Activated naive CD8-positive, alpha-beta T cell treated with anti-CD3 and anti-CD28 coated beads, Interleukin-2, amount 10 ng/mL, durations not matched to agents 7 days and 5 days (primary cell): ENCODE data around the gene CD44. TPM values are rescaled to one million over a fixed set of nuclear protein-coding genes. Genes with fewer than 3 reads are reported as not detected.
"Not testable (repeated sequence)": the region's sequence is repeated elsewhere in the genome, so short reads cannot be mapped to it uniquely, and the experiment has no call there.

Experiments
- ATAC-seq: fragments of 150-1000 bp; cut with Tn5 transposase; one replicate; pipeline ENCODE4 v1.10.0; 2021; ENCODE audit warnings: low read depth, moderate library complexity
- POLR2A ChIA-PET: fragments of 350-600 bp; sonication (Branson Sonifier 250); formaldehyde crosslinking; loops from one replicate; lab custom pipeline; 2021; ENCODE audit warnings: antibody characterized with exemption; lab: Charles Lee
- DNase-seq: peaks from one replicate; pipeline ENCODE4 v3.0.0; 2021
- H3K27ac Mint-ChIP-seq: one replicate; pipeline ENCODE4 v1.8.0; 2022; ENCODE audit warnings: mild to moderate bottlenecking, mixed read lengths
- H3K27me3 Mint-ChIP-seq: one replicate; pipeline ENCODE4 v1.8.0; 2022; ENCODE audit warnings: mild to moderate bottlenecking, moderate library complexity, mixed read lengths
- H3K36me3 Mint-ChIP-seq: one replicate; pipeline ENCODE4 v1.8.0; 2021; ENCODE audit warnings: mild to moderate bottlenecking, mixed read lengths
- H3K4me1 Mint-ChIP-seq: one replicate; pipeline ENCODE4 v1.8.0; 2021; ENCODE audit warnings: mixed read lengths
- H3K4me3 Mint-ChIP-seq: one replicate; pipeline ENCODE4 v1.8.0; 2022; ENCODE audit warnings: mild to moderate bottlenecking, moderate library complexity, mixed read lengths
- H3K9me3 Mint-ChIP-seq: one replicate; pipeline ENCODE4 v1.8.0; 2021; ENCODE audit warnings: mixed read lengths
- total RNA-seq, 2 experiments: library from RNA; stranded (reverse); gene quantifications; one replicate each; pipeline ENCODE4 v1.2.3, GENCODE V29; 2021

Gene CD44
- total RNA-seq: 100 to 1,000 TPM; 551 to 555 TPM

- DNase-seq (peak; percentile 70), ATAC-seq (peak; percentile 69)
- Mint-ChIP-seq H3K36me3 (peaks cover 12% of the 10 kb centered on the region), H3K27ac (peak within 1 kb of the TSS; percentile 84), H3K27me3 (no peaks in the 10 kb centered on the region), H3K4me3 (peak within 1 kb of the TSS; percentile 93), H3K4me1 (peaks cover 47% of the 10 kb centered on the region), H3K9me3 (no peaks in the 10 kb centered on the region)
- POLR2A ChIA-PET: interaction anchor here (0.8 to 5.0 kb wide), 27 partner anchors 9 to 217 kb away, joined by 3 to 87 read pairs (median 6); no protein-coding TSS in a partner anchor
Measured at GRCh38 chr11:35138943-35139721, at the start of gene CD44. Gene CD44, plus strand, starts transcription at chr11:35139171. Its CDS starts 133 bp downstream, at chr11:35139304.

DNA sequence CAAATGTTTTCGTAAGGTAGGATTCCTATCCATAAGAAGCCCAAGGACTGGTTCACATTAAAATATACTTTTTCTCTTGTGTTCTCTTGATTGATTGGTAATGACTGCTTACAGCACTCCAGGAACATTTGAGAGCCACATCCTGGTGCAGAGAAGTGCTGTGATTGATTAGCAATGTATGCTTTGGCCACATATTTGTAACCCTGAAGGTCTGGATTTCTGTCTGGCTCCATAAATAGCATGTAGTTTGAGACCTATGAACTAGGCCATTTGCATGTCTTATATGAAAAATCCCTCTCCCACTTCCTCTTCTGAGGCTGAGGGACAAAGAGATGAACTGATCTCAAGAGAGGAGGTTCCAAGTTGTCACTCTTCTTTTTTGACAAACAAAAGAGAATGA lies 49.3 kb upstream of the CD44 start:
- peaks cover 18% of the 10 kb centered on the region for H3K9me3 Mint-ChIP-seq
- ATAC-seq (no peak), DNase-seq (no peak)
- POLR2A ChIA-PET: no interaction called here
- H3K4me1 Mint-ChIP-seq: peaks cover 30% of the 10 kb centered on the region
- H3K27me3 Mint-ChIP-seq: peaks cover 3% of the 10 kb centered on the region
- no peak overlapping the region for H3K4me3 Mint-ChIP-seq
- peaks cover 20% of the 10 kb centered on the region for H3K36me3 Mint-ChIP-seq
- H3K27ac Mint-ChIP-seq: no peak overlapping the region

DNA sequence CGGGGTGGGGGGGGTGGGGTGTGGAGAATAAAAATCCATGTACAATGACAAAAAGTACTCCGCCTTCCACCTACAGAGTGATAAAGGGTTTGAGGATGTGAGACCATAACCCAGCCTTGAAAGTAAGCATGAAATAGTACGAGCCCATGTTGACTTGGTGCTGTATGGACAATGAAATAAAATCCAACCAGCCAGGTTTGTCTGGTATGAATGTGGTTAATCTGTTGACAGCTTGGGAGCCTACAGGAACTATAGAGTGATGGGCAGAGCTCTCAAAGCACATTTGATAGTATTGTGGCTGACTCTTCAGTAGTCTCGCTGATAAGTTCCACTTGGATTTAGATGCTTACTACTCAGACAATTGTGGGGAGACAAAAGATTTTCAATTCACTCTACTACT lies 48.8 kb upstream of the CD44 start:
- DNase-seq (no peak), ATAC-seq (no peak)
- H3K36me3 Mint-ChIP-seq: peaks cover 25% of the 10 kb centered on the region
- peaks cover 3% of the 10 kb centered on the region for H3K27me3 Mint-ChIP-seq
- POLR2A ChIA-PET: no interaction called here
- no peak overlapping the region for H3K4me3 Mint-ChIP-seq
- no peak overlapping the region for H3K27ac Mint-ChIP-seq
- peaks cover 26% of the 10 kb centered on the region for H3K4me1 Mint-ChIP-seq
- peaks cover 18% of the 10 kb centered on the region for H3K9me3 Mint-ChIP-seq

GRCh38 chr11:35090991-35091390 lies 48.0 kb upstream of the CD44 start:
- Mint-ChIP-seq H3K4me1 (peaks cover 28% of the 10 kb centered on the region), H3K36me3 (peaks cover 28% of the 10 kb centered on the region), H3K9me3 (peaks cover 18% of the 10 kb centered on the region)
- H3K27me3 Mint-ChIP-seq, H3K4me3 Mint-ChIP-seq, DNase-seq, ATAC-seq, H3K27ac Mint-ChIP-seq, POLR2A ChIA-PET: not testable (repeated sequence)

- H3K36me3 Mint-ChIP-seq: peaks cover 22% of the 10 kb centered on the region
- H3K4me3 Mint-ChIP-seq: no peak overlapping the region
- H3K4me1 Mint-ChIP-seq: peaks cover 10% of the 10 kb centered on the region
- no peak for ATAC-seq
- POLR2A ChIA-PET: no interaction called here
- peaks cover 3% of the 10 kb centered on the region for H3K27me3 Mint-ChIP-seq
- DNase-seq: no peak
- H3K9me3 Mint-ChIP-seq: peaks cover 13% of the 10 kb centered on the region
- H3K27ac Mint-ChIP-seq: no peak overlapping the region
Measured at GRCh38 chr11:35096723-35097122, 42.2 kb upstream of the CD44 start.

DNA sequence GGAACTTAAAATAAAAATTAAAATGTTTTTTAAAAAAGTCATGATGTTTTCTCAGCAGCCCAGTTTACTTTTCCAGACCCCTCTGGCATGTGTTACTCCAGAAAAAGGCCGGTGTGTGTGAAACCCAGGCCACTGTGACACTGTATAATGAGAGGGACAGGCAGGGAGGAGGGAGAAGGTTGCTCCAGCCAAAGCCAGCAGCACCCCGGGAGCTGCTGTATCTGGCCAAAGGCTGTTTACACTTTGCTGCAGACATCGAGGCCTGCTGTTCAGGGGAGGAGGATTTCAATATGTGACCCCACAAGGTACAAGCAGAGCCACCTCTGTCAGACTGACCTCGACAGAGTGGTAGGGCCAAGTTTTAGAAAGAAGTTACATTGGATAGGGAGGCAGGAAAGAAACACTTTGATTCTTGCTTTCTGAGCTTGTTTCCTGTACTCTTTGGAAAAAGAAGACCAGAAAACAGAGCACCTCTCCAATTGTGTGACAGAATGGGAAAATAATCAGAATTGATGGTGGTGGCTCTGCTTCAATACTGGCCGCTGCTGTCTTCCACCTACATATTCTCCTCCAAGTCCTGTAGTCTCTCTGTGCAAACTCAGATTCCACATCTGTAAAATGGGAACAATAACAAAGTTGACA lies 41.0 kb upstream of the CD44 start:
- no peak for ATAC-seq
- DNase-seq: no peak
- peaks cover 10% of the 10 kb centered on the region for H3K4me1 Mint-ChIP-seq
- no peak overlapping the region for H3K4me3 Mint-ChIP-seq
- H3K9me3 Mint-ChIP-seq: peaks cover 6% of the 10 kb centered on the region
- POLR2A ChIA-PET: no interaction called here
- no peak overlapping the region for H3K27ac Mint-ChIP-seq
- H3K36me3 Mint-ChIP-seq: peaks cover 23% of the 10 kb centered on the region
- H3K27me3 Mint-ChIP-seq: no peaks in the 10 kb centered on the region

DNA sequence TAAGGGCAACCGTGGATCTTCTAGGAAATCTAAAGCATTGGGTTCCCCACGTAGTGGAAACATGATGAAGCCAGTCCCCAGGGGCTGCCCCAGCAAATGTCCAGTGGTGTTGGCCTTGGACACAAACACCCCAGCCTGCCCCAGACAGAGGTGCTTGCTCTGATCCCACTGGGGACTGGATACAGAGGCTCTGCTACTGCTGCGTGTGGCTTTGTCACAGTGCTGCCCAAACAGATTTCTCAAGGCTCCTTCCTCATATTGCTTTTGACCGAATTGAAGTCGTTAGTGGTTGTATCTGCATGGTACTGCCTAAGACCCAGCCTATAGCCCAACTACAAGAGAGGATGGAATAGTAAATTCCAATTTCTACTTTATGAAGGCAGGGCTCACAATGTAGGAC lies 40.1 kb upstream of the CD44 start:
- POLR2A ChIA-PET: no interaction called here
- Mint-ChIP-seq H3K4me1 (peaks cover 10% of the 10 kb centered on the region), H3K4me3 (no peak overlapping the region), H3K27ac (no peak overlapping the region), H3K36me3 (peaks cover 17% of the 10 kb centered on the region), H3K27me3 (no peaks in the 10 kb centered on the region), H3K9me3 (peaks cover 2% of the 10 kb centered on the region)
- DNase-seq (no peak), ATAC-seq (no peak)

DNA sequence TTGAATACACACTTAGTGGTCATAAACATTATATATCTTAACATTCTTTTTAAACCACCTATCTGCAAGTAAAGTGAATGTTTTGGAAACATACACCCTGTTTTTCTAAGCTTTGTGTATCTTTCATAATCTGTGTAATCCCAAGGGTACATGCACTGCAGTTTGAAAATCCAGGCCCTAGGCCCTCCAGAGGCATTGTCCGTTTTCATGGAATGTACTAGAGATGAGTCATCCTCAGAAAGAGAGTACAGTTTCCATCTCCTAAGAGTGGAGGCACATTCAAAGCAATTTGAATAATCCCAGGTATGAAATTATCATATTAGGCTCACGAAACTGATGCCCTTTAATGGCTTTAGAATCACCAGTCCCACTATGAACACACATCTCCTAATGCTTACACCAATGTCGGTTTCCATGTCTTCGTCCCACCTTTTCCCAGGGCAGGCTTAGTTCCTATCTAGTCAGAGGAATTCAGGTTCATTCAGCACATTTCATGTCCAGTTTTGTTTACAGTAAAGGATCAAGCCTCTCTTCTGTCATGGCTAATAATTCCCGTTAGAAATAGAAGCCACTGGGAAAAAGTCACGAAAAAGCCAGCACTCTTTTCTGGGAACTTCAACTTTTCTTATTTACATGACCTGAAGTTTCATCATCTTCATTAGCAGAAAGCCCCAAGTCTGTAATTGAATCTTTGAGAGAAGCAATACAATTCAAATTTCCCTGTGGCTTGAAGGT lies 39.5 kb upstream of the CD44 start:
- ATAC-seq (no peak), DNase-seq (no peak)
- Mint-ChIP-seq H3K4me3 (no peak overlapping the region), H3K36me3 (peaks cover 14% of the 10 kb centered on the region), H3K4me1 (peaks cover 10% of the 10 kb centered on the region), H3K9me3 (peaks cover 4% of the 10 kb centered on the region), H3K27me3 (no peaks in the 10 kb centered on the region), H3K27ac (no peak overlapping the region)
- POLR2A ChIA-PET: no interaction called here

DNA sequence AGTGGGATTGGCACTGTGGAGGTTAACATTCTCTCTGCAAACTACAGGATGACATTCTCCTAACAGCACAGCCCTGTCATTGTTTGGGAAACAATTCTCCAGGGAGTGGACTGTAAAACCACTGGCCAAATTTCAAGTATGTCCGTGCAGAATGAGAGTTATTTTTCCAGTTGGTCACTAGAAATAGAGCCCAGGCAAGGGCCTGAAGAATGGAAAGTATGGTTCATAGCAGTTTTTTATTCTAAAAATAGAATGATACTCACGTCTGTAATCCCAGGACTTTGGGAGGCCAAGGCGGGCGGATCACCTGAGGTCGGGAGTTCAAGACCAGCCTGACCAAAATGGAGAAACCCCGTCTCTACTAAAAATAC lies 39.0 kb upstream of the CD44 start:
- POLR2A ChIA-PET: no interaction called here
- ATAC-seq: no peak
- Mint-ChIP-seq H3K9me3 (peaks cover 4% of the 10 kb centered on the region), H3K36me3 (peaks cover 10% of the 10 kb centered on the region), H3K4me3 (no peak overlapping the region), H3K27ac (no peak overlapping the region), H3K4me1 (peaks cover 10% of the 10 kb centered on the region), H3K27me3 (no peaks in the 10 kb centered on the region)
- no peak for DNase-seq

DNA sequence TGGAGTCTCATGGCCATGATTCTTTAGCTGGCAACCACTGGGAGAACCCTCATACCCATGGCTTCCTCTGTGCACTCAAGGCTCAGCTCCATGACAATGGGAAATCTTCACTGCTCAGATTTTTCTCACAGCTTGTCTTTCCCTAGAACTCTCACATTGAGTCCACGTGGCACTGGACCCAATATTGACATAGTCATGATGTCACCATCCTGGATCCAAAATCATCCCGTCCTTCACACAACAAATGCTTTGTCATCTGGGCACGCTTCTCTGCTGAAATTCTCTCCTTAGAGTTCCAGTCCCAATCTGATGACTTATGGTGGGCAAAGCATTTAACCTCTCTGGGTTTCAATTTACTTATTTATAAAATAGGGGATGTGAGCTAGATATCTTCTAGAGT lies 37.7 kb upstream of the CD44 start:
- POLR2A ChIA-PET: interaction anchor here (0.9 kb wide), 1 partner anchor 10 kb away, joined by 3 read pairs; no protein-coding TSS in a partner anchor
- peaks cover 3% of the 10 kb centered on the region for H3K27me3 Mint-ChIP-seq

GRCh38 chr11:35102267-35102666 lies 36.7 kb upstream of the CD44 start:
- ATAC-seq: no peak
- Mint-ChIP-seq H3K36me3 (peaks cover 5% of the 10 kb centered on the region), H3K27me3 (peaks cover 3% of the 10 kb centered on the region), H3K4me3 (no peak overlapping the region), H3K4me1 (peaks cover 16% of the 10 kb centered on the region), H3K27ac (no peak overlapping the region), H3K9me3 (peaks cover 1% of the 10 kb centered on the region)
- POLR2A ChIA-PET: no interaction called here
- DNase-seq: no peak

More for the DNA sequence above, 37.7 kb upstream of the CD44 start:
- peaks cover 7% of the 10 kb centered on the region for H3K4me1 Mint-ChIP-seq
- no peak overlapping the region for H3K4me3 Mint-ChIP-seq
- no peak overlapping the region for H3K27ac Mint-ChIP-seq
- peaks cover 5% of the 10 kb centered on the region for H3K36me3 Mint-ChIP-seq
- peaks cover 4% of the 10 kb centered on the region for H3K9me3 Mint-ChIP-seq
- DNase-seq (no peak), ATAC-seq (no peak)

- H3K4me3 Mint-ChIP-seq: no peak overlapping the region
- ATAC-seq (no peak), DNase-seq (no peak)
- H3K36me3 Mint-ChIP-seq: peaks cover 6% of the 10 kb centered on the region
- POLR2A ChIA-PET: no interaction called here
- H3K27ac Mint-ChIP-seq: no peak overlapping the region
- peaks cover 3% of the 10 kb centered on the region for H3K27me3 Mint-ChIP-seq
- peaks cover 23% of the 10 kb centered on the region for H3K4me1 Mint-ChIP-seq
- H3K9me3 Mint-ChIP-seq: peaks cover 2% of the 10 kb centered on the region
Measured at GRCh38 chr11:35103366-35104208, 35.4 kb upstream of the CD44 start.

DNA sequence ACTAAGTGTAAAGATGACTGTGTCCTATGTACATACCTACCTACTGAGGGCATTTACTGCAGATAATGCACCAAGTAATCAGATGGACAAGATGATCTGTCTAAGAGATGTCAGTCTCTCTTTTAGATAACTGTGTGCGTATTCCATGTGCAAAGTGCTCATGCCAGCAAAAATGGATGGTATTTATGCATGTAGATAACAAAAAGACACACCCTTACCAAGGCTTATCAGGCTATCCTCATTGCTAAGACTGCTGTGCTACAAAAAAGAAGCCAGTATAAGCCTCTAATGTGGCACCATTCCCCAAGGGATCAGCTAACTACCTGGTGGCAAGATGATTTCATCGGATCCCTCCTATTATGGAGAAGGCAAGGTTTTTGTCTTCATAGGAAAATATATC lies 34.3 kb upstream of the CD44 start:
- H3K4me1 Mint-ChIP-seq: peaks cover 27% of the 10 kb centered on the region
- POLR2A ChIA-PET: no interaction called here
- DNase-seq: no peak
- peaks cover 3% of the 10 kb centered on the region for H3K27me3 Mint-ChIP-seq
- no peak overlapping the region for H3K27ac Mint-ChIP-seq
- H3K4me3 Mint-ChIP-seq: no peak overlapping the region
- no peak for ATAC-seq
- peaks cover 7% of the 10 kb centered on the region for H3K36me3 Mint-ChIP-seq
- peaks cover 3% of the 10 kb centered on the region for H3K9me3 Mint-ChIP-seq
